Cardiac fibroblast (primary cell): Measurements from ENCODE around the gene TRIP10.
"Not testable (repeated sequence)": the region's sequence is repeated elsewhere in the genome, so short reads cannot be mapped to it uniquely, and the experiment has no call there.

ENCODE experiments used
- DNase-seq, 2 donors: peaks; one replicate each; pipeline versions ENCODE4 v3.0.0 to v3.0.0-alpha.2; 2010; ENCODE audit warnings: low read depth in 2 of 2
- H3K4me3 ChIP-seq, 2 donors: replicated peaks in 1 of 2; 1 replicate in 1 of 2; 2 replicates in 1 of 2; pipeline ENCODE4 v1.5.1; 2011; ENCODE audit warnings: low read depth in 2 of 2, low read length in 2 of 2, mild to moderate bottlenecking in 2 of 2, moderate library complexity in 1 of 2
- TF ChIP-seq, protein P1 (sequence below): IDR thresholded peaks from one replicate; pipeline ENCODE4 v1.5.1; 2011; ENCODE audit warnings: low read depth, mild to moderate bottlenecking, low read length, inconsistent platforms

Gene TRIP10

DNA sequence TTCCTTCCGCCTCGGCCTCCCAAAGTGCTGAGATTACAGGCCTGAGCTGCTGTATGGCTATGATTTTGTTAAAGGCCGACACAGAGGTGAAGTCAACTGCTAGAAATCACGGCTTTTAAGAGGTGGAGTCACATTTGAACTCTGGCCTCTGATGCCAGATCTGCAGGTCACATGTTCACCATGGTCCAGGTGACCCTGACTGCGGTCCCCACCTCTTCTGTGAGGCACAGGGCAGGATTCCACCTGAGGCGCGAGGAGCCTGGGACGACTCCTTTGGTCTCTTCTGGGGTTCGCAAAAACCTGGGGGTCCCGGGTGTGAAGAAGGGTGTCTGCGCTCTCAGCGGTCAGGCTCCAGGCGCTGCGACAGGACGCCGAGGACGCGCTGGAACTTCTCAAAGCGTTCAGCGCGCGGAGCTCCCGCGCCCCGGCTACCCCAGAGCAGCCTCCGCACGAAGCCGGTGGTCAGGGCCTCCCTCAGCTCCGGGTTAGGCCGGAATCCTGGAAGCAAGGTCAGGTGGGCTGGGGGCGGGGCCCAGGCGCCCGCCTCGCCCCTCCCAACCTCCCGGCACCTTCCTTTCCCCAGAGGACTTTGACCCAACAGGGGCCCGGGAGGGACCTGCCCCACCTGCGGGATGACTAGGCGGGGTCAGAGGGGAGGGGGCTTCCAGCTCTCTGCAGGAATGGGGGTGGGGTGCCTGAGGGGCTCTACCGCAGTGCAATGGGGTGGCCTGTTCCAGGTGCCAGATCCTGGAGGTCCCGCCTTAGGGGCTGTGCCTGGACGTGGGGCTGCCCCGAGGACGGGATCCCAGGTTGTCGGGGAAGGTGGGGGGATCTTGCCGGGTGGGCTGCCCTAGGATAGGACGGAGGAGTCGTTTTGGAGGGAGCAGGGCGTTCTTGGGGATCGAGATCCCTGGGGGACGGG is 13.0 kb downstream of the TRIP10 start:
- DNase-seq: no peak
- TF ChIP-seq, protein P1, sequence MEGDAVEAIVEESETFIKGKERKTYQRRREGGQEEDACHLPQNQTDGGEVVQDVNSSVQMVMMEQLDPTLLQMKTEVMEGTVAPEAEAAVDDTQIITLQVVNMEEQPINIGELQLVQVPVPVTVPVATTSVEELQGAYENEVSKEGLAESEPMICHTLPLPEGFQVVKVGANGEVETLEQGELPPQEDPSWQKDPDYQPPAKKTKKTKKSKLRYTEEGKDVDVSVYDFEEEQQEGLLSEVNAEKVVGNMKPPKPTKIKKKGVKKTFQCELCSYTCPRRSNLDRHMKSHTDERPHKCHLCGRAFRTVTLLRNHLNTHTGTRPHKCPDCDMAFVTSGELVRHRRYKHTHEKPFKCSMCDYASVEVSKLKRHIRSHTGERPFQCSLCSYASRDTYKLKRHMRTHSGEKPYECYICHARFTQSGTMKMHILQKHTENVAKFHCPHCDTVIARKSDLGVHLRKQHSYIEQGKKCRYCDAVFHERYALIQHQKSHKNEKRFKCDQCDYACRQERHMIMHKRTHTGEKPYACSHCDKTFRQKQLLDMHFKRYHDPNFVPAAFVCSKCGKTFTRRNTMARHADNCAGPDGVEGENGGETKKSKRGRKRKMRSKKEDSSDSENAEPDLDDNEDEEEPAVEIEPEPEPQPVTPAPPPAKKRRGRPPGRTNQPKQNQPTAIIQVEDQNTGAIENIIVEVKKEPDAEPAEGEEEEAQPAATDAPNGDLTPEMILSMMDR: no peak
- no peak overlapping the region for H3K4me3 ChIP-seq

DNA sequence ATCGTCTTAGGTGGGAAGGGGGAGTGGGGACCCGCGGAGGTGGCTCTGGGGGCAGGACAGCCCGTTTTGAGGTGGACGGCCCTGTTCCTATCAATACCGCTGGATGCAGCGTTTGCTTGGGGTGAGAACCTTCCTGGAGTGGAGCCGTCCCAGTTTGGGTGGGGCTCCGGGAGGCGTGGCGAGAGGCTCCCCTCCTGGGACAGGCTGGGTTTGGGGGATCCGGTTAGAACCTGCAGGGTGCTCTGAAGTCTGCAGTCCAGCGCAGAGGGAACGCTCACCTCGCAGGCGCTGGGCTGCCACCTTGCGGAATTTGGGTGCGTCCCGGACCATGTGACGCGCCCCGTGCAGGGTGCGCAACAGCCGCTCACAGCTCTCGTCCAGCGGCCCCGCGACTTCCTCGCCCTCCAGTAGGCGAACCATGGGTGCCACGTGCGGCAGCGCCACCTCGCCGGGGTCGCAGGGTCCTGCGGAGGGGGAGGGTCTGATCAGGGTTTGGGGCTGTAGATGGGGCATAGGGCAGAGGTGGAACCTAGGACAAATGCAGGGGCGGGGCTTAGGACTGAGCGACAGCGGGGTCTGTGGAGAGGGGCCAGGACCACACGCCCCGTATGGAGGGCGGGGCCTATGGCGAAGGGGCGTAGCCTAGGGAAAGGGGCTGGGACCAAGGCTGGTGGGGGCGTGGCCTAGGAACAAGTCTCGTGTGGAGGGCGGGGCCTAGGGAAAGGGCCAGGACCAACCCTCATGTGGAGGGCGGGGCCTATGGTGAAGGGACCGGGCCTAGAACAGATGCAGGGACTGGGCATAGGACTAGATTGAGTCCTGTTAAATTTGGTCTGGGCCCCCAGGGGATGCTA is 13.9 kb downstream of the TRIP10 start:
- DNase-seq: peak; percentile 73 to 76
- TF ChIP-seq, protein P1: peak; percentile 28
- H3K4me3 ChIP-seq: peak overlapping the region; percentile 32 to 38

DNA sequence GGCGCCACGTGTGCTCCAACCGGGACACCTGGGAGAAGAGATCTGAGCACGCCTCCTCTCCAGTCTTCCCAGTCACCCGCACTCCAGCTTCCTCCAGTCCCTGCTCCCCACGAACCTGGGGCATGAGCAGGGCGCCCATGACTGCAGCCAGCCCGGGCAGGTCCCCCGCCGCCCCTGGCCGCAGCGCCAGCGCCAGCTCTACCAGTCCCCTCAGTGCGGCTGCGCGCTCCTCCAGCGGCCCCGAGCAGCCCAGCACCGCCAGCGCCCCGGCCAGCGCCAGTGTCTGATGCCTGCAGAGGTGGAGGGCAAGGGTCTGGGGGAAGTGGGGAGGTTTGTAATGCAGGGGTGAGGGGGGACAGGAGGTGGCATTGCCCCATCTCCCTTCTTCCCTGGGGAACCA is 14.7 kb downstream of the TRIP10 start:
- TF ChIP-seq, protein P1: no peak
- no peak overlapping the region for H3K4me3 ChIP-seq
- DNase-seq: no peak

DNA sequence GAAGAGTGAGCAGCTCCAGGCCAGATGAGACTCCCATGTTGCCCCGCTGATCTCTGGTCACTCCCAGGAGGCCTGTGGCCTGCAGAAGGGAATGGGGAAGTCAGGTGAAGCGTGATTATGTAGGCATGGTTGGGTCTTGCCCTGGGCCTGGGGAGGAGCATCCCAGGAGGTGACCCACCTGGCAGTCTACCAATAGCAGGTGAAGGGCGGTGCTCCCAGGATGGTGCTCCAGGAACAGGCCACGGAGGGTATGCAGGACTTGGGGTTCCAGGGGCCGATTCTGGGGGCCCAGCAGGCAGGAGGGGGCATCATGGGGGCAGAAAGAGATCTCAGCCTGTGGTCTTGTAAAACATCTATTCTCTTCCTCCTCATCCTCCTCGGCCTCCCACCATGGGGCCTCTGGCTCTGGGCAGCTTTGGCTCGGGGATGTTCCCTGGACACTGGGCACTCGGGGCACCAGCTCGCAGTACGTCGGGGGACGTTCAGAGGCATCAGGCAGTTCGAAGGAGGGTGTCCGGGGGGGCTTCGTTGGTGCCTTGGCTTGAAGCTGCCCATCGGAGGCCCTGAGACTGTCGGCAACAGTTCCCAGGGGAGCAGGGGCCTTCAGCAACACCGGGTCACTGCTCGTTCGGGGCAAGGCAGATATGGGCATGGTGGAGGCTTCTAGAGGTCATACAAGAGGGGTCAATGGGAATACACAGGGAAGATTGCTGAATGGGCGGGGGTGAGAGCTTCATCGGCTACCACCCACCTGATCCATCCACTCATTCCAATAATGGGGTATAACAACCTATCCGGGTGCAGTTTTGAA is 15.4 kb downstream of the TRIP10 start:
- DNase-seq: no peak
- no peak overlapping the region for H3K4me3 ChIP-seq
- TF ChIP-seq, protein P1: no peak

DNA sequence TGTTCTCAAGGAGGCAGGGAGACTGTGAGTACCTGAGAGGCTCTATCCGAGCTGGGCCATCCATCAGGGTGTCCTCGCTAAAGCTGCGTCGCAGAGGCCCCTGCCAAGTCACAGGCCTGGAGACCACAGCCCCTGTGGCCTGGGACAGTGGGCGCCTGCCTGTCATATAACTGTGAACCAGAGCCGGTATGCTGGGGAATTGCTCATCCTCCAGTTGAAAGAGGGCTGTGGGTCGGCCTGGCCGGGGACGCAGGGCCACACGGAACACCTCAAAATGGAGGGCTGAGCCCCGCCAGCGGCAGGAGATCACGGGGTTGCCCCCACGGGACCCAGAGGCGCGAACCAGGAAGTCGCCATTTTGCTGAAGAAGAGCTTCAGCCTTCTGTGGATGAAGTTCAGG is 21.1 kb downstream of the TRIP10 start:
- H3K4me3 ChIP-seq: no peak overlapping the region
- no peak for DNase-seq
- TF ChIP-seq, protein P1: no peak

DNA sequence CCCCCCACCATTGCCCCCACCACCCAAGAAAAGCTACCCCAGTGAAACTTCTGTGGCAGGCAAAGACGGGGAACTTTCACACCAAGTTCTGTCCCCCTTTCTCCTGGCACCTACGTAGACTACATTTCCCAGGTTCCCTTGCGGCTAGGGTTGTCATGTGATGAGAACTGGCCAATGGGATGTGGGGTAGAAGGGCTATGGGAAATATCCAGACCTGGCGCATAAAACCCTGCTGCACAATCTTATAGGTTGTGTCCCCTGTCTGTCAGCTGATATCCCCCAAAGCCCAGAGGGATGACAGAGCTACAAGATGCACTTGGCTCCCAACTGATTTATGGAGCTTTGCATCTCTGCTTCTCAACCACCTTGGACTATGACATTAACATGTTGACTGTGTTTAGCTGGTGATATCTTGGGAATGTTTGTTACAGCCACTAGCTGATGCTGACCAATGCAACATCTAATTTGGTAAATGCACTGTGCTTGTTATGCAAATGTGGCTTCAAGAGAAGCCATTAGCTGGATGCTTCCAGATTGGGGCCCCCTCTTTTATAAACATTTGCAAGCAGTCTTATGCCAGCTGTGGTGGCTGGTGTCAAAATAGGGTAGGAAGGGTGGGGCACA is 21.7 kb downstream of the TRIP10 start:
- no peak overlapping the region for H3K4me3 ChIP-seq
- peak in 1 of 2 donors; percentile 39 for DNase-seq
- TF ChIP-seq, protein P1: no peak

DNA sequence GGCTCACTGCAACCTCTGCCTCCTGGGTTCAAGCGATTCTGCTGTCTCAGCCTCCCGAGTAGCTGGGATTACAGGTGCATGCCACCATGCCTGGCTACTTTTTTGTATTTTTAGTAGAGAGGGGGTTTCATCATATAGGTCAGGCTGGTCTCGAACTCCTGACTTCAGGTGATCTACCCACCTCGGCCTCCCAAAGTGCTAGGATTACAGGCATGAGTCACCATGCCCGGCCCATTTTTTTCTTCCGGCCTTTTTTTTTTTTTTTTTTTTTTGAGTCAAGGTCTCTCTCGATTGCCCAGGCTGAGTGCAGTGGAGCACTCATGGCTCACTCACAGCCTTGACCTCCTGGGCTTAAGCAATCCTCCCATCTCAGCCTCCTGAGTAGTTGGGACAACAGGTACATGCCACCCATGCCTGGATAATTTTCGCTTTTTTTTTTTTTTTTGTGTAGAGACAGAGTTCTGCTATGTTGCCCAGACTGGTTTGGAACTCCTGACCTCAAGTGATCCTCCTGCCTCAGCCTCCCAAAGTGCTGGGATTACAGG is 22.8 kb downstream of the TRIP10 start:
- not testable (repeated sequence) for DNase-seq, H3K4me3 ChIP-seq
